ENCODE measurements around the gene ACOT4.

DNA sequence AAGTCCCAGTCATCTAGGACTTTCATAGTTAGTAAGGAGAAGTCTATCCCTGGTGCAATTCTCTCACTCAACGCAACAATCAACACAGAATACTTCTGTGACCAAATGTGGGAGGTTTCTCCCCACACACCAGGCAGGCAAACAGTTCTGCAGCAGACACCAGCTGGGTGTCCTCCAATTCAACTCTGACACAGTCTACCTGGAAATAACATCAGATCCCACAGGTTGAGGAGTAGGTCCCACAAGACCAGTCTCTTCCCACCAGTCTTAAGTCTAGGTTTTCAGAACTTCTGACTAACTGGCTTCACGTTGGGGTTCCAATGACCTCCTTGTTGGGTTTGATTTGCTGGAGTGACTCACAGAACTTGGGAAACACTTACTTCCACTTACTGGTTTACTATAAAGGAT lies 35.5 kb downstream of the ACOT4 start:
- TF ChIP-seq, protein P1, sequence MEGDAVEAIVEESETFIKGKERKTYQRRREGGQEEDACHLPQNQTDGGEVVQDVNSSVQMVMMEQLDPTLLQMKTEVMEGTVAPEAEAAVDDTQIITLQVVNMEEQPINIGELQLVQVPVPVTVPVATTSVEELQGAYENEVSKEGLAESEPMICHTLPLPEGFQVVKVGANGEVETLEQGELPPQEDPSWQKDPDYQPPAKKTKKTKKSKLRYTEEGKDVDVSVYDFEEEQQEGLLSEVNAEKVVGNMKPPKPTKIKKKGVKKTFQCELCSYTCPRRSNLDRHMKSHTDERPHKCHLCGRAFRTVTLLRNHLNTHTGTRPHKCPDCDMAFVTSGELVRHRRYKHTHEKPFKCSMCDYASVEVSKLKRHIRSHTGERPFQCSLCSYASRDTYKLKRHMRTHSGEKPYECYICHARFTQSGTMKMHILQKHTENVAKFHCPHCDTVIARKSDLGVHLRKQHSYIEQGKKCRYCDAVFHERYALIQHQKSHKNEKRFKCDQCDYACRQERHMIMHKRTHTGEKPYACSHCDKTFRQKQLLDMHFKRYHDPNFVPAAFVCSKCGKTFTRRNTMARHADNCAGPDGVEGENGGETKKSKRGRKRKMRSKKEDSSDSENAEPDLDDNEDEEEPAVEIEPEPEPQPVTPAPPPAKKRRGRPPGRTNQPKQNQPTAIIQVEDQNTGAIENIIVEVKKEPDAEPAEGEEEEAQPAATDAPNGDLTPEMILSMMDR (conservative IDR thresholded peaks at IDR 0.05; ENCODE audit: low read depth in 2 of 2): no peak
- TF ChIP-seq, protein P2, sequence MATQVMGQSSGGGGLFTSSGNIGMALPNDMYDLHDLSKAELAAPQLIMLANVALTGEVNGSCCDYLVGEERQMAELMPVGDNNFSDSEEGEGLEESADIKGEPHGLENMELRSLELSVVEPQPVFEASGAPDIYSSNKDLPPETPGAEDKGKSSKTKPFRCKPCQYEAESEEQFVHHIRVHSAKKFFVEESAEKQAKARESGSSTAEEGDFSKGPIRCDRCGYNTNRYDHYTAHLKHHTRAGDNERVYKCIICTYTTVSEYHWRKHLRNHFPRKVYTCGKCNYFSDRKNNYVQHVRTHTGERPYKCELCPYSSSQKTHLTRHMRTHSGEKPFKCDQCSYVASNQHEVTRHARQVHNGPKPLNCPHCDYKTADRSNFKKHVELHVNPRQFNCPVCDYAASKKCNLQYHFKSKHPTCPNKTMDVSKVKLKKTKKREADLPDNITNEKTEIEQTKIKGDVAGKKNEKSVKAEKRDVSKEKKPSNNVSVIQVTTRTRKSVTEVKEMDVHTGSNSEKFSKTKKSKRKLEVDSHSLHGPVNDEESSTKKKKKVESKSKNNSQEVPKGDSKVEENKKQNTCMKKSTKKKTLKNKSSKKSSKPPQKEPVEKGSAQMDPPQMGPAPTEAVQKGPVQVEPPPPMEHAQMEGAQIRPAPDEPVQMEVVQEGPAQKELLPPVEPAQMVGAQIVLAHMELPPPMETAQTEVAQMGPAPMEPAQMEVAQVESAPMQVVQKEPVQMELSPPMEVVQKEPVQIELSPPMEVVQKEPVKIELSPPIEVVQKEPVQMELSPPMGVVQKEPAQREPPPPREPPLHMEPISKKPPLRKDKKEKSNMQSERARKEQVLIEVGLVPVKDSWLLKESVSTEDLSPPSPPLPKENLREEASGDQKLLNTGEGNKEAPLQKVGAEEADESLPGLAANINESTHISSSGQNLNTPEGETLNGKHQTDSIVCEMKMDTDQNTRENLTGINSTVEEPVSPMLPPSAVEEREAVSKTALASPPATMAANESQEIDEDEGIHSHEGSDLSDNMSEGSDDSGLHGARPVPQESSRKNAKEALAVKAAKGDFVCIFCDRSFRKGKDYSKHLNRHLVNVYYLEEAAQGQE (IDR thresholded peaks at IDR 0.05; ENCODE audit: unreplicated experiment): no peak
- TF ChIP-seq POLR2AphosphoS5 (IDR thresholded peaks at IDR 0.05; ENCODE audit: low read depth) (no peak), EZH2phosphoT487 (IDR thresholded peaks at IDR 0.05; ENCODE audit: unreplicated experiment) (no peak), JUNB (IDR thresholded peaks at IDR 0.05; ENCODE audit: unreplicated experiment) (no peak)

All from GM23338 (cell line).